Renal cortical epithelial cell (primary cell): Measurements from ENCODE around the gene SOCS6. TPM values are rescaled to one million over a fixed set of nuclear protein-coding genes. Genes with fewer than 3 reads are reported as not detected.
"Not testable (repeated sequence)": the region's sequence is repeated elsewhere in the genome, so short reads cannot be mapped to it uniquely, and the experiment has no call there.

Experiments used
- DNase-seq: peaks from one replicate; pipeline ENCODE4 v3.0.0-alpha.2; 2011; ENCODE audit warnings: low read depth
- total RNA-seq: library from RNA; depleted of rRNA; stranded (reverse); fragments of >200 nt; gene quantifications from 2 replicates; pipeline ENCODE4 v1.2.3, GENCODE V29; 2014

SOCS6 gene
- total RNA-seq, 1 donor from 2014 or later, result 37.9 TPM

- peak; percentile 99 for DNase-seq
Observed at GRCh38 chr18:70322928-70323327, 34.1 kb downstream of the SOCS6 start.

GRCh38 chr18:70324897-70325296, 36.1 kb downstream of the SOCS6 start:
- DNase-seq, result no peak

GRCh38 chr18:70326255-70326654, 37.4 kb downstream of the SOCS6 start:
- DNase-seq, result no peak

- DNase-seq, result no peak
Observed at GRCh38 chr18:70328169-70328568, 39.3 kb downstream of the SOCS6 start.

- DNase-seq, result no peak
Observed at GRCh38 chr18:70329071-70329470, 40.2 kb downstream of the SOCS6 start.

GRCh38 chr18:70330887-70331286, 42.0 kb downstream of the SOCS6 start:
- DNase-seq, result no peak

- DNase-seq, result no peak
Observed at GRCh38 chr18:70331456-70332097, 42.7 kb downstream of the SOCS6 start.

GRCh38 chr18:70332694-70333093, 43.8 kb downstream of the SOCS6 start:
- peak; percentile 33 for DNase-seq

GRCh38 chr18:70333316-70333715, 44.5 kb downstream of the SOCS6 start:
- no peak for DNase-seq

GRCh38 chr18:70333757-70334156, 44.9 kb downstream of the SOCS6 start:
- DNase-seq, result peak; percentile 94

GRCh38 chr18:70334264-70334663, 45.4 kb downstream of the SOCS6 start:
- DNase-seq, result no peak

GRCh38 chr18:70334728-70335329, 46.0 kb downstream of the SOCS6 start:
- DNase-seq, result no peak

GRCh38 chr18:70335892-70336726, 47.3 kb downstream of the SOCS6 start:
- DNase-seq, result peak; percentile 85

- peak; percentile 95 for DNase-seq
Observed at GRCh38 chr18:70337139-70337972, 48.5 kb downstream of the SOCS6 start.

- no peak for DNase-seq
Observed at GRCh38 chr18:70338890-70339289, 50.0 kb downstream of the SOCS6 start.

GRCh38 chr18:70339915-70340314, 51.1 kb downstream of the SOCS6 start:
- DNase-seq, result no peak

- DNase-seq, result not testable (repeated sequence)
Observed at GRCh38 chr18:70348481-70348880, 59.6 kb downstream of the SOCS6 start.

GRCh38 chr18:70349316-70349715, 60.5 kb downstream of the SOCS6 start:
- DNase-seq, result no peak

- DNase-seq, result no peak
Observed at GRCh38 chr18:70354080-70354479, 65.2 kb downstream of the SOCS6 start.

GRCh38 chr18:70354771-70355170, 65.9 kb downstream of the SOCS6 start:
- DNase-seq, result no peak

GRCh38 chr18:70355620-70356385, 67.0 kb downstream of the SOCS6 start:
- DNase-seq, result no peak
